Right cardiac atrium (tissue), 5 donors: ENCODE measurements around the gene MTX1. TPM values are rescaled to one million over a fixed set of nuclear protein-coding genes. Genes with fewer than 3 reads are reported as not detected.
"Not testable (repeated sequence)": the region's sequence is repeated elsewhere in the genome, so short reads cannot be mapped to it uniquely, and the experiment has no call there.

Experiments
- ATAC-seq, 2 donors: fragments of 200-7000 bp; cut with Tn5 transposase; one replicate each; pipeline versions ENCODE4 v1.8.0 to v1.9.1; 2020; ENCODE audit warnings: moderate library complexity in 2 of 2, mild to moderate bottlenecking in 1 of 2
- DNase-seq, 3 donors: peaks; one replicate each; pipeline ENCODE4 v3.0.0-alpha.2; 2020
- H3K27ac ChIP-seq: one replicate; pipeline ENCODE4 v1.5.1; 2013; ENCODE audit warnings: mild to moderate bottlenecking, low read length, control low read depth, moderate library complexity
- H3K27me3 ChIP-seq: one replicate; pipeline ENCODE4 v1.6.1; 2013; ENCODE audit not compliant: control insufficient read depth, insufficient read depth
- H3K4me1 ChIP-seq: one replicate; pipeline ENCODE4 v1.6.1; 2013; ENCODE audit warnings: low read length; ENCODE audit not compliant: control insufficient read depth, insufficient read depth
- H3K4me3 ChIP-seq: one replicate; pipeline ENCODE4 v1.5.1; 2013; ENCODE audit warnings: low read length, control low read depth
- H3K9me3 ChIP-seq: one replicate; pipeline ENCODE4 v1.6.1; 2013; ENCODE audit warnings: low read length; ENCODE audit not compliant: control insufficient read depth
- WGBS: extraction: QIAGEN DNeasy Blood & Tissue Kit; methylation state at CpG from one replicate; pipeline ENCODE4 v1.1.7; 2013; 5-methylcytosine and 5-hydroxymethylcytosine counted together
- intact Hi-C, 4 donors: fragments of 100-400 bp; cut with DNase I; formaldehyde crosslinking; loops; one replicate each; pipeline versions ENCODE4 v1.11.0 to v1.14.0; 2022 to 2023
- polyA plus RNA-seq: library from polyadenylated mRNA; stranded (reverse); fragments of 200-250 nt; gene quantifications from one replicate; pipeline ENCODE4 v1.2.3, GENCODE V29; 2013
- total RNA-seq, 4 donors: library from RNA; stranded (reverse); fragmentation: NEBNext Ultra II Directional; extraction: Animal tissue kit (Norgen Biotek cat#: 25700); gene quantifications; one replicate each; pipeline ENCODE4 v1.2.1, GENCODE V29; 2021
- donor health status: healthy with polysubstance abuse.
- donor health status: DM: no; HTN: yes; CAD: no.
- donor health status: DM: no; HTN: no; CAD: no.
- donor health status: DM: no; HTN: yes; CAD: no; lungs with severe emphysema.
- donor health status: DM: yes; HTN: yes; CAD: no.

MTX1 gene
- total and polyA plus RNA-seq, 5 donors, result 20.1 to 31.9 (median 21.2) TPM

- Histone ChIP-seq H3K9me3 (peaks cover 3% of the 10 kb centered on the region), H3K27me3 (no peaks in the 10 kb centered on the region), H3K27ac (peak overlapping the region; percentile 69), H3K4me3 (peak overlapping the region; percentile 68), H3K4me1 (no peaks in the 10 kb centered on the region)
- ATAC-seq (peak; percentile 63 to 71), DNase-seq (peak; percentile 76 to 91 (median 90))
- 1% methylated on average over 7 of the region's 7 CpGs for WGBS
- intact Hi-C loops, result loop anchor here in 2 of 4 donors (10.0 kb wide), 1 partner anchor 52 kb away; the partner anchor contains the start of genes KRTCAP2 (in 2 of the 2) and TRIM46 (in 2 of the 2)
Observed at GRCh38 chr1:155226188-155226909, 17.9 kb downstream of the MTX1 start.

DNA sequence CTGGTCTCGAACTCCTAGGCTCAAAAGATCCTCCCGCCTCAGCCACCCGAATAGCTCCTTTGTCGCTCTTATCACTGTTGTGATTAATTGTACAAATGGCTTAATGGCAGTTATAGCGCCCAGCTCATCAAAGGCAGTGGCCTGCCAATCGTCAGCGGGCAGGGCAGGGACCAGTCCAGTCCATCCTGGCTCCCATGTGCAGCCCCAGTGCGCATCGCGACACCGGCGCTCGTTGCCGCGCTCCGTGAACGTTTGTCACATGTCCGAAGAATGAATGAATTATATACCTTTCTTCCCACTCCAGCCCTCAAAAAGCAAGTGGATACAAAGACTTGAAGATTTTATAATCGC lies 18.4 kb downstream of the MTX1 start:
- Histone ChIP-seq H3K27me3 (no peaks in the 10 kb centered on the region), H3K9me3 (peaks cover 3% of the 10 kb centered on the region), H3K4me1 (no peaks in the 10 kb centered on the region), H3K4me3 (peak overlapping the region; percentile 68), H3K27ac (peak overlapping the region; percentile 69)
- intact Hi-C loops, result loop anchor here in 2 of 4 donors (10.0 kb wide), 1 partner anchor 52 kb away; the partner anchor contains the start of genes KRTCAP2 (in 2 of the 2) and TRIM46 (in 2 of the 2)
- under 1% methylated on average over 19 of the region's 19 CpGs for WGBS
- DNase-seq, result peak; percentile 58 to 84 (median 80)
- peak; percentile 56 to 70 for ATAC-seq

DNA sequence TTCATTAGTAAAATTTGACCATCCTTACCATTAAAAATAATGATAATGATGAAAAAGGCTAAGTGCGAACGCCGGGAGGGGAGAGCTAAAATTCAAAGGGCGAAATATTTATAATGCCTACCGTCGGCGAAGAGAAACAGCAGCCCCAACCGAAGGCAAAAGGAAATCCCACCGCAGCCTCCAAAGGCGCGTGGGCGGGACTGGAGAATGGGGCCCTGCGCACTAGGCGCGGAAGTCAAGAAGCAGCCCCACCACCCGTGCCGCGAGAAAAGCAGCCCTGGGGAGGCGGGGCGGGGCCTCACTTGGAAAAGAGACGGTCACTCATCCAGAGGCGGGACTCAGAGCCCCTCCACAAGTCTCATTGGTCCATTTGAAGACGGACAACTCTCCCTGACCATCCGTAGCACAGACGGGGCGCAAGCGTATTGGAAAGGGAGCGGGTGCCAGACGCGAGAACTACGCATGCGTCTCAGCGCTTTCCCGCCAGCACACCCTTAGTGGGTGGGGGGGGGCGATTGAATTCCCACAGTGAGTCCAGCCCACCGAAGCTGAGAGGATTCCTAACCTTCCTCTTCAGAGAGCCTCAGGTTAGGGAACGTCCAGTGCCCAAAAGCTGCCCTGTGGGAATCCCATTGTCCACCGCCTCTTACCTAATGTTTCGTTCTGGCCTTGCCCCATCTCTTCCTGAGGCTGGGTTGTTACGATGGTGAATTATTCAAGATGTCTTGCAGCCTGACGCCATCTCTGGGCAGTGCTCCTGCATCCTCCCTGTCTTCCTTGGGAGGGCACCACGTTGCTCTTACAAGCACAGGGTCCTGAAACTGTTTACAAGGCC lies 19.0 kb downstream of the MTX1 start:
- peaks cover 3% of the 10 kb centered on the region for H3K9me3 ChIP-seq
- no peaks in the 10 kb centered on the region for H3K27me3 ChIP-seq
- intact Hi-C loops, result loop anchor here in 3 of 4 donors (2.0 to 10.0 kb wide), 2 partner anchors 17 to 53 kb away; partner anchors contain the start of genes KRTCAP2 (in 2 of the 3) and TRIM46 (in 2 of the 3)
- no peaks in the 10 kb centered on the region for H3K4me1 ChIP-seq
- peak overlapping the region; percentile 68 for H3K4me3 ChIP-seq
- WGBS, result under 1% methylated on average over 42 of the region's 42 CpGs
- DNase-seq (peak; percentile 98 to 99 (median 99)), ATAC-seq (peak; percentile 98)
- peak overlapping the region; percentile 82 for H3K27ac ChIP-seq

DNA sequence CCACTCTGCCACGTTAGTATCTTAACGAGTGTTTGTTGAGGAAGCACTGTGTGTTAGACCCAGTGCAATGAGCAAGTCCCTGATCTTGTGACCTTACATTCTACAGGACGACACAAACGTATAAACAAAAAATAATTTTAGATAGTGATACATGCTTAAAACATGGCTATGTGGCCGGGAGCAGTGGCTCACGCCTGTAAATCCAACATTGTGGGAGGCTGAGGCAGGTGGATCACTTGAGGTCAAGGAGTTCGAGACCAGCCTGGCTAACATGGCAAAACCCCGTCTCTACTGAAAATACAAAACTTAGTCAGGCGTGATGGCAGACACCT lies 19.6 kb downstream of the MTX1 start:
- H3K4me1 ChIP-seq, result no peaks in the 10 kb centered on the region
- ATAC-seq (no peak), DNase-seq (peak in 1 of 3 donors; percentile 33)
- H3K27me3 ChIP-seq, result no peaks in the 10 kb centered on the region
- 47% methylated on average over 9 of the region's 9 CpGs for WGBS
- peak overlapping the region; percentile 82 for H3K27ac ChIP-seq
- H3K9me3 ChIP-seq, result peaks cover 3% of the 10 kb centered on the region
- H3K4me3 ChIP-seq, result peak overlapping the region; percentile 39
- intact Hi-C loops, result loop anchor here in 3 of 4 donors (2.0 to 10.0 kb wide), 2 partner anchors 17 to 53 kb away; partner anchors contain the start of genes KRTCAP2 (in 2 of the 3) and TRIM46 (in 2 of the 3)

DNA sequence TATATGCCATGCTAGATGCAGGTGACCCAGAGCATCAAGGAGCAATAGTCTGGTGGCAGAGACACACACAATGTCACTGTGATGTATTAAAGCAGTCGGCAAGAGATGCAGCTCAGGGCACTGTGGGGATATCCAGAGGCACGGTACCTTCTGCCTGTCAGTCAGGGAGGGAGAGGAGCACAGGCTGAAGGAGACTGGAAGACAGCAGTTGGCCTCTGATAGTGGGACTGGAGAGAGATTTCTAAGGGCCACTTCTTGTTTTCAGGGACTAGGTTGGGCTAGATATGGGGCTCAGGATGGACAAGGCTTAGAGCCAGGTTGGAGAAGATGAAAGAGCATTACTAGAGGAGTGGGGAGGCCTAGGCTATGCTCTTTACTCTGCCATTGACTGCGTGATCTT lies 22.8 kb downstream of the MTX1 start:
- DNase-seq, H3K4me3 ChIP-seq, H3K27ac ChIP-seq, intact Hi-C loops, H3K4me1 ChIP-seq, H3K27me3 ChIP-seq, H3K9me3 ChIP-seq, ATAC-seq: not testable (repeated sequence)
- 79% methylated on average over 3 of the region's 3 CpGs for WGBS

DNA sequence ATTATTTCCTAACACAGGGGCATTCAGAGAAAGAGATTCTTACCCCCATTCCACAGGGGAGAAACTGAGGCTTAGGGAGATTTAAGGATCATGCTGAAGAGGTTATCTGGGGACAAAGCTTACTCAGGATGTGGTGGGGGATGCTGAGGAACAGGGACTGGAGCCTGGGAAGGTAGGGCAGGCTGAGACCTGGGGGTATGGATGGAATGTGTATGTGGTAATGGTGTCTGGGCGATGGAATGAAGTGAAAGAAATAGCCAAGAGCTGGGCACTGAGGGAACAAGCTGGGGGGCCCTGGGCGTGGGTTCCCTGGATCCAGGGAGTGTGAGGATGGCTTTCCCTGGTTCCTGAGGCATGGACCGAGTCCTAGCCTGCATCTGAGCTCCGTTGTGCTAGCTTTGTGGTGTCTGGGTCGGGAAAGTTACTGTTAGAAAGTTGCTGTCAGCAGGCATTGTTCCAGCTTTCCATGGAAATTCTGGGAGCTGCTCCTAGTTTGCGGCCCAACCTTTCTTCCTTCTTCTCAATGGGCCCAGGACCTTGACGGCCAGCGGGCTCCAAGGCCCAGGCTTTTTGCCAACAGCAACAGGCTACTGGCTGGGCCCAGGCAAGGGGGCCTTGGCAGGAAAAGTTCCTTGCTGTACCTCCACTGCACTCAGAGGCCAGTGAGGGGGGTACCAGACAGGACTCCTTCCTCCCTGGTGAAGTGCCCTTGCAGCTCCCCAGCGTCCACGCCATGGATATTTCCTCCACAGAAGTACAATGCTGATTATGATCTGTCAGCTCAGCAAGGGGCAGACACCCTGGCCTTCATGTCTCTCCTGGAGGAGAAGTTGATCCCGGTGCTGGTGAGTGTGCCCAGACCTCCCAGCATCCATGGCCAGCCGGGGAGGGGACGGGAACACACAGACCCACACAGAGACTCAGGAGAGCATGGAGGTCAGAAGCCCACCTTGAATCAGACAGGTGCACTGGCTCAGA lies 23.8 kb downstream of the MTX1 start:
- DNase-seq (peak; percentile 77 to 90 (median 87)), ATAC-seq (peak; percentile 42 to 62)
- intact Hi-C loops, result not testable (repeated sequence)

GRCh38 chr1:155233502-155233901 lies 25.0 kb downstream of the MTX1 start:
- DNase-seq, intact Hi-C loops: not testable (repeated sequence)
- ATAC-seq, result peak in 1 of 2 donors; percentile 1

More for the DNA sequence above, 23.8 kb downstream of the MTX1 start:
- peak overlapping the region; percentile 44 for H3K27ac ChIP-seq
- not testable (repeated sequence) for H3K4me3 ChIP-seq, H3K9me3 ChIP-seq, H3K27me3 ChIP-seq, H3K4me1 ChIP-seq
- 50% methylated on average over 13 of the region's 13 CpGs for WGBS

GRCh38 chr1:155235375-155235774 lies 26.9 kb downstream of the MTX1 start:
- H3K9me3 ChIP-seq, H3K4me3 ChIP-seq, ATAC-seq, H3K27me3 ChIP-seq, DNase-seq, H3K27ac ChIP-seq, H3K4me1 ChIP-seq, intact Hi-C loops: not testable (repeated sequence)
- 79% methylated on average over 9 of the region's 9 CpGs for WGBS

More at GRCh38 chr1:155233502-155233901, 25.0 kb downstream of the MTX1 start:
- H3K27ac ChIP-seq, H3K4me1 ChIP-seq, H3K9me3 ChIP-seq, H3K4me3 ChIP-seq, H3K27me3 ChIP-seq: not testable (repeated sequence)
- WGBS, result 91% methylated on average over 2 of the region's 5 CpGs

- DNase-seq, result no peak
- no peak overlapping the region for H3K27ac ChIP-seq
- 71% methylated on average over 5 of the region's 5 CpGs for WGBS
- intact Hi-C loops, result no loop called here
- no peaks in the 10 kb centered on the region for H3K27me3 ChIP-seq
- H3K4me1 ChIP-seq, result peaks cover 3% of the 10 kb centered on the region
- H3K9me3 ChIP-seq, result no peaks in the 10 kb centered on the region
- ATAC-seq, result no peak
- H3K4me3 ChIP-seq, result no peak overlapping the region
Observed at GRCh38 chr1:155236451-155236850, 28.0 kb downstream of the MTX1 start.

DNA sequence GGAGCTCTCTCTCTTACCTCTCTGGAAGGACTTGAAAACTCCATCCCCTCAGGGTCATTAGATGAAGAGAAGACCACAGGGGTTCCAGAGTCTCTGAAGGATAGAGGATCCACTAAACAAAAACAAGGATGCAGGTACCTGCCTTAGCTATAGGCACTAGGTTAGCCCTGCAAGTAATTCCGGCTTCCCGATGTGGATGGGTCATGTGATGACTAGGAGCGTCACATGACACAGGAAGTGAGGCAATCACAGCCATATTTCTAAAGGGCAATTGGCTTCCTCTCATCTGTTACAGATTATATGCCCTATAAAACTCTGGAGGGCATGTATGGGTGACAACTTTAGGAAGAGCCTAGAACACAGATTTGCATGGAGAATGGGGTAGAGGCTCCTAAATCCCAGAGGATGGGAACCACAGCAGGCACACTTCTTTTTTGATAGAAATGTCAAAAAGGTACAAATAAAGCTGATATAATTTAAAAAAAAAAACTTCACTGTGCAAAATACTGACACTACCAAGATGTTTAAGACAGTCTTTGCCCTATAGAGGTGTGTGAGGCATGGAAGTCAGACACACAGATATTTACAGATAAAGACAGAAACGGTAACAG lies 32.7 kb downstream of the MTX1 start:
- H3K4me1 ChIP-seq, result peaks cover 3% of the 10 kb centered on the region
- no peak overlapping the region for H3K27ac ChIP-seq
- peak overlapping the region; percentile 45 for H3K4me3 ChIP-seq
- ATAC-seq (peak; percentile 34 to 35), DNase-seq (peak in 2 of 3 donors; percentile 54 to 70)
- intact Hi-C loops, result no loop called here
- 21% methylated on average over 4 of the region's 4 CpGs for WGBS
- no peaks in the 10 kb centered on the region for H3K27me3 ChIP-seq
- H3K9me3 ChIP-seq, result no peaks in the 10 kb centered on the region
